HG03280 (cell line): ENCODE results near the gene GATAD2B.
"Not testable (repeated sequence)": the region's sequence is repeated elsewhere in the genome, so short reads cannot be mapped to it uniquely, and the experiment has no call there.

ENCODE experiments used
- ATAC-seq: cut with Tn5 transposase; IDR thresholded peaks from one replicate; pipeline ENCODE4 v1.9.1; 2021; ENCODE audit warnings: mild to moderate bottlenecking, moderate library complexity; ENCODE audit not compliant: unreplicated experiment

GATAD2B gene

GRCh38 chr1:153779781-153780541, 142.8 kb downstream of the GATAD2B start:
- no peak for ATAC-seq

DNA sequence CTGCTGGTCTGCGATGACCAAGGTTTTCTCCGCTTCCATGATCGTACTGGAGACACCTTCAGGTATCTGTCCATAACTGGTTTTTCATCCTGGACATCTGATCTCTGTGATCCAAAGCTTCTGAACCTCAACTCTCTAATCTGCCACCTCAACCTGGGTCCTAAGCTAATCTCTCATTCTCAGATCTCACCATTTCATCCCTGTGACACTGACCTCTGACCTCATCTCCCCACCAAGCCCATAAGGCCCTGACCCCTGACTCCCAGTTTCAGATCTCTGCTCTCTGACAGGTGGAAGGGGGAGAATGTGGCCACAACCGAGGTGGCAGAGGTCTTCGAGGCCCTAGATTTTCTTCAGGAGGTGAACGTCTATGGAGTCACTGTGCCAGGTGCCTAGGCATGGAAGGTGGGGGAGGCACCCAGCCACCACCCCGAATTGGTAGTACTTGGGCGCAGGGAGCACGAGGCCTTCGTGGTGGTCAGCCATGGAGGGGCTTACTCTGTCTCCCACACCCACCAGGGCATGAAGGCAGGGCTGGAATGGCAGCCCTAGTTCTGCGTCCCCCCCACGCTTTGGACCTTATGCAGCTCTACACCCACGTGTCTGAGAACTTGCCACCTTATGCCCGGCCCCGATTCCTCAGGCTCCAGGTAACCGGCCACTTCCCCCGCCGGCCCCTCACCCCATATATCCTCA, 143.8 kb downstream of the GATAD2B start:
- no peak for ATAC-seq

DNA sequence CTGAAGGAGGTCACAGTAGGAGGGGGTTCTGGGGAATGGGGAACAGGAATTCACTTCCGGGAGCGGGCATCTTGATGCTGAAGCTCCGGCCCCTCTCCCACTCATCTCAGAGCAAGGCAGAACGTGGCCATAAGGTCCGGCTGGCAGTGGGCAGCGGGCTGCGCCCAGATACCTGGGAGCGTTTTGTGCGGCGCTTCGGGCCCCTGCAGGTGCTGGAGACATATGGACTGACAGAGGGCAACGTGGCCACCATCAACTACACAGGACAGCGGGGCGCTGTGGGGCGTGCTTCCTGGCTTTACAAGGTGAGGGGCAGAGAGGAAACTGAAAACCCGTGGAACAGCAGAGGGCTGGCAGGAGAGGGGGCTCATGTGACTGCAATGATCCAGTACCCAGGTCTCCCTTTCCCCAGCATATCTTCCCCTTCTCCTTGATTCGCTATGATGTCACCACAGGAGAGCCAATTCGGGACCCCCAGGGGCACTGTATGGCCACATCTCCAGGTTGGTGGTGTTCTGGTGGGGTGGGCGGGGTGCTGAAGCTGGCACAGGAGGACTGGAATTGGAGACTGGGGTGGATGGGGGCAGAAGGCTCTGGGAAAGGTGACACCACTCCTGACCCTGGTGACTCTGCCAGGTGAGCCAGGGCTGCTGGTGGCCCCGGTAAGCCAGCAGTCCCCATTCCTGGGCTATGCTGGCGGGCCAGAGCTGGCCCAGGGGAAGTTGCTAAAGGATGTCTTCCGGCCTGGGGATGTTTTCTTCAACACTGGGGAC, 144.5 kb downstream of the GATAD2B start:
- ATAC-seq = no peak

DNA sequence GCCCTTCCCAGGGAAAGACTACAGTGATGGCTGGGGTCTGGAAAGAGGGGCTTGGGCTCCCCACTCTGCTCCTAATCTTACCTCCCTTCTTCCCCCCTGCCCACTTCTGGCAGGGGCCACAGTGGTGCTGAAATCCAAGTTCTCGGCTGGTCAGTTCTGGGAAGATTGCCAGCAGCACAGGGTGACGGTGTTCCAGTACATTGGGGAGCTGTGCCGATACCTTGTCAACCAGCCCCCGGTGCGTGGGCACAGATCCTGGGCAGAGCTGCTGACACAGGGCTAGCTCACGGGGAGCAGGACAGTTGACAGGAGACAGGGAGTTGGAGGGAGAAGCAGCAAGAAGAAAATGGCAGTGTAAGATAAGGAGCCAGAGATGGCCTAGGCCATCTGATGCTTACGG, 145.1 kb downstream of the GATAD2B start:
- no peak for ATAC-seq

DNA sequence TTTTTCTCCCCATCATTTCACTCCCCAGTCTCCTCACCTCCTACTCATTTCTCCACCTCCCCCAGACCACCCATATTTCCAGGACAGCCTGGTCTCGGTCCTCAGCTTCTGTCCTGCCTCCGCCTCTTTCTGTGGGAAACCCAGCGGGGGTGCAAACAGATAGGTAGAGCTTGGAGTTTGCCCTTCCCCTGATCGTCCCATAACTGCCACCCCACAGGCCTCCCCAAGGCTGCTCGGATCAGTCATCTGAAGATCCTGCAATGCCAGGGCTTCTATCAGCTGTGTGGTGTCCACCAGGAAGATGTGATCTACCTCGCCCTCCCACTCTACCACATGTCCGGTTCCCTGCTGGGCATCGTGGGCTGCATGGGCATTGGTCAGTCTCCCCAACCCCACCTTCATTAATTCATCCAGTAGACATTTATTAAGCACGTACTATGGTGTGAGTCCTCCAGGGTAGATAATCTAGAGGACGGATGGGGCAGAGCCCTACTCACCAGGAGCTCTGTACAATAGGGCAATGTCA, 145.9 kb downstream of the GATAD2B start:
- no peak for ATAC-seq

DNA sequence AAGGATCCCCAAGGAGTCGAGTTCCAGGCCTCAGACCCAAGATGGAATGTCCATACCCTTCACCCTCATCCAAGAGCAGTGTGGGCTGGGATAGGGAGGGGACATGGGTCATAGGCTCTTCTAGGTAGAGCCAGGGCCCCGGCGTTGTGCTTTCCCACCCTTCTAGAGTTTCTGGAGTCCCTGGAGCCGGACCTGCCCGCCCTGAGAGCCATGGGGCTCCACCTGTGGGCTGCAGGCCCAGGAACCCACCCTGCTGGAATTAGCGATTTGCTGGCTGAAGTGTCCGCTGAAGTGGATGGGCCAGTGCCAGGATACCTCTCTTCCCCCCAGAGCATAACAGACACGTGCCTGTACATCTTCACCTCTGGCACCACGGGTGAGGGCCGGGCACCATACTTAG, 146.4 kb downstream of the GATAD2B start:
- no peak for ATAC-seq

DNA sequence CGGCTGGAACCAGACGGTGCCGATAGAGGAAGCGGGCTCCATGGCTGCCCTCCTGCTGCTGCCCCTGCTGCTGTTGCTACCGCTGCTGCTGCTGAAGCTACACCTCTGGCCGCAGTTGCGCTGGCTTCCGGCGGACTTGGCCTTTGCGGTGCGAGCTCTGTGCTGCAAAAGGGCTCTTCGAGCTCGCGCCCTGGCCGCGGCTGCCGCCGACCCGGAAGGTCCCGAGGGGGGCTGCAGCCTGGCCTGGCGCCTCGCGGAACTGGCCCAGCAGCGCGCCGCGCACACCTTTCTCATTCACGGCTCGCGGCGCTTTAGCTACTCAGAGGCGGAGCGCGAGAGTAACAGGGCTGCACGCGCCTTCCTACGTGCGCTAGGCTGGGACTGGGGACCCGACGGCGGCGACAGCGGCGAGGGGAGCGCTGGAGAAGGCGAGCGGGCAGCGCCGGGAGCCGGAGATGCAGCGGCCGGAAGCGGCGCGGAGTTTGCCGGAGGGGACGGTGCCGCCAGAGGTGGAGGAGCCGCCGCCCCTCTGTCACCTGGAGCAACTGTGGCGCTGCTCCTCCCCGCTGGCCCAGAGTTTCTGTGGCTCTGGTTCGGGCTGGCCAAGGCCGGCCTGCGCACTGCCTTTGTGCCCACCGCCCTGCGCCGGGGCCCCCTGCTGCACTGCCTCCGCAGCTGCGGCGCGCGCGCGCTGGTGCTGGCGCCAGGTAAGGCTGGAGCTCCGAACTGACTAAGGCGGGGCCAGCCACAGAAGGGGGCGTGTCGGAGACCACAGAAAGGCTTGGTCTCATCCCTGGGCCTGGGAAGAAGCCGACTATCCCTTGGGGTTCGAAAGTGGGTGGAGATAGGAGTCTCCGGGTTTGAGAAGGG, 147.1 kb downstream of the GATAD2B start:
- peak; percentile 42 for ATAC-seq

GRCh38 chr1:153774780-153775457, 147.9 kb downstream of the GATAD2B start, which contains the start of gene SLC27A3:
Gene SLC27A3, plus strand, starts transcription at chr1:153775407. Its CDS starts 91 bp downstream, at chr1:153775498.
- ATAC-seq = peak; percentile 27

GRCh38 chr1:153774026-153774595, 148.7 kb downstream of the GATAD2B start:
- no peak for ATAC-seq

DNA sequence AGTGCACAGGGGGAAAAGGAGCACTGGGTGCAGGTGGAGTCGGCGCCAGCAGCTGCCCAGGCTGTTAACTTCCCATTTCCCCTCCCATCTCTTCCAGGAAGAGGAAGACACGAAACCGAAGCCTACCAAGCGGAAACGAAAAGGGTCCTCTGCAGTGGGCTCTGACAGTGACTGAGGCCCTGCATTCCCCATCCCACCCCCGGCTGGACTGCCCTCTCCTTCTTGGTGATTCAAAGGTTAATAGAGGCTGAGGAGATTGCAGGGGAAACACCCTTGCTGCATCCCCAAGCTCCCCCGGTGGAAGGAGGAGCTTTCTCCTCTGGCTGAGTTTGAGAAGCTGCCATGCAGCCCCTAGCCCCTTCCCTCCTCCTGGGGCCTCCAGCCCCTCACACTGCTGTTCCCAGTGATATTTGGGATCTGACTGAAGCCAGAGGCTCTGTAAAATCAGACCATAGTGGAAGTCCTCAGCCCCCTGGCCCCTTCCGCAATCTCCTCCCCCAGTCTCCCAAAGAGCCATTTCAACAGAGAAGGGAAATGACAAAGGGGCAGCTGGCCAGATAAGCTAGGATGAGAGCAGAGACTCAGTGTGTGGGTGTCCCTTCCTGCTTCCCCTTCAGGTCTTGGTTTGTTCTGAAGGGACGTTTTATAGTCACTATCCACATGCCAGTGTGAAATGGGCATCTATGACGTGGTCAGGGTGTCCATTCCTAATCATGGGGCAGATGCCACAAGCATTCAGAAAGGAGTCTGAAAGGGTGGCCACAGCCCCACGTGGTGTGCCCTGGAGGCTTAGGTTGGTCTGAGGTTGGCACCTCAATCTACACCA, 149.5 kb downstream of the GATAD2B start:
- no peak for ATAC-seq

DNA sequence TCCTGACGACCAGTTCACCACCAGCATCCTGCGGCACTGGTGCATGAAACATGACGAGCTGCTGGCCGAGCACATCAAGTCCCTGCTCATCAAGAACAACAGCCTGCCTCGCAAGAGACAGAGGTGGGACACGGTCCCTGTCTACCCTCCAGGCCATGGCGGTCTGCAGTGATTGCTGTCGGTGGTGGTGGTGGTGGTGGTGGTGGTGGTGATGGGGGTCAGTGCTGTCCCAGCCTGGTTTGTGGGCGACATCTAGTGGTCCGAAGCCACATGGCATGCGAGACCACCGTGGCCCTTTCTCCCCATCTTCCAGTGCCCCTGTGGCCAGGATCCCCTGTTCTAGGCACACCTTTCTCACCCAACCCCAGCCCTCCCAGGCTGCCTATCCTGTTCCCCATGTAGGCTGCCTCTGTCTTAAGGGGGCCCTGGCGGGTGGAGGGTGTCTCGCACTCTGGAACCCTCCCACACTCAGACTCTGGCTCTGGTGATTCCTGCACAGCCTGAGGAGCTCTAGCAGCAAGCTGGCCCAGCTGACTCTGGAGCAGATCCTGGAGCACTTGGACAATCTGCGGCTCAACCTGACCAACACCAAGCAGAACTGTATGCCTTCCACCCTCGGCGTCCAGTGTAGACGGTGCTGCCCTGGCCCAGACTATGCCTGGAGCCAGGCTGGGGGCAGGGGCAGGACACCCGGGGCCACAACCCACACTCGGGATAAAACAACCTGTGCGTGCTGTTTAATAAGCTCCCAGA, 150.8 kb downstream of the GATAD2B start:
- no peak for ATAC-seq

- no peak for ATAC-seq
These were observed 151.5 kb downstream of the GATAD2B start for GRCh38 chr1:153771261-153771660.

DNA sequence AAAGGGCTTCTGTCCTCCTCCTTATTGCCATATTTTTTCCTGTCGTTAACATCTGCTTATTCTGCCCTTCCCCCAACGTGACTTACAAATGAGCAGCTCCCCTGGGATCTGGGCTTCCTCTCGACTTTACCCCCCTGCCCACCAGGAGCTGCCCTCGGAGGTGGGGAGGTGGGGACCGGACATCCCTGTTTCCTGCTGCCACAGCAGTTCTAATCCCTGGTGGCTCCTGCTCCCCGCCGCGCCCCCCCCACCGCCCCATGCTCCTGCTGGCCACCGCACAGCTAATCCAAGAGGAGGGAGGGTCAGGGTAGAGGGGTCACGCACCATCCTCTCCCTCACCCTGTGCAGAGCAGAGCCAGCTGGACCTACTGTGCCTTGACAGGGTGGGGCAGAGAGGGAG, 152.0 kb downstream of the GATAD2B start:
- no peak for ATAC-seq

- no peak for ATAC-seq
These were observed 153.6 kb downstream of the GATAD2B start for GRCh38 chr1:153769221-153769620.

- ATAC-seq = no peak
These were observed 154.2 kb downstream of the GATAD2B start for GRCh38 chr1:153768316-153769181.

DNA sequence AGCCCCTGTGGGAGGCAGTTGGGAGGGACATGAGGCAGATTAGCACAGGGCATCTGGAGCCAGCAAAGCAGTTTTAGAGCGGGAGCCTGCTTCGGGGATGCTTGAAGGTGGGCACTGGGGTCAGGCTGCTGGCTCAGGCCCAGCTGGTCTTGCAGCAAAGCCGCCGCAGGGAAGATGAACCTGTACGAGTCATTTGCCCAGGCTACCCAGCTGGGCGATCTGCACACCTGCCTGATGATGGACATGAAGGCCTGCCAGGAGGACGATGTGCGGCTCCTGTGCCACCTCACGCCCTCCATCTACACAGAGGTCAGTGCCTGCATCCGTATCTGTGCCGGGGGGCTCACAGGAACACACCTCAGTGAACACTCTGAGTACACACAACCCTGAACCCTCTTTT, 155.3 kb downstream of the GATAD2B start:
- ATAC-seq = no peak

GRCh38 chr1:153766663-153767062, 156.1 kb downstream of the GATAD2B start:
- not testable (repeated sequence) for ATAC-seq
